Cardiac muscle cell (in vitro differentiated cells and primary cell): Measurements from ENCODE around the gene FRMPD2. TPM values are rescaled to one million over a fixed set of nuclear protein-coding genes. Genes with fewer than 3 reads are reported as not detected.
"Not testable (repeated sequence)": the region's sequence is repeated elsewhere in the genome, so short reads cannot be mapped to it uniquely, and the experiment has no call there.

Experiments used
- DNase-seq, 2 donors: peaks; one replicate each; pipeline versions ENCODE4 v3.0.0 to v3.0.0-alpha.2; 2010 to 2017; ENCODE audit warnings: low read depth in 1 of 2, low spot score in 1 of 2
- H3K27ac ChIP-seq: fragments of 200-600 bp; sonication (generic); 2 replicates; pipeline ENCODE4 v1.5.1; 2016
- H3K27me3 ChIP-seq: fragments of 200-600 bp; sonication (generic); 2 replicates; pipeline ENCODE4 v1.6.0; 2016; ENCODE audit warnings: control low read depth
- H3K36me3 ChIP-seq: fragments of 200-600 bp; sonication (generic); 2 replicates; pipeline ENCODE4 v1.5.1; 2016; ENCODE audit warnings: control low read depth
- H3K4me1 ChIP-seq: fragments of 200-600 bp; sonication (generic); 2 replicates; pipeline ENCODE4 v1.8.1; 2017; ENCODE audit warnings: low read depth, mild to moderate bottlenecking, mixed run types
- H3K4me3 ChIP-seq: fragments of 200-600 bp; sonication (generic); 2 replicates; pipeline ENCODE4 v1.5.1; 2016; ENCODE audit warnings: mild to moderate bottlenecking
- H3K9me3 ChIP-seq: fragments of 200-600 bp; sonication (generic); 2 replicates; pipeline ENCODE4 v1.5.1; 2017; ENCODE audit warnings: low read depth, mild to moderate bottlenecking, control low read depth
- polyA plus RNA-seq: library from polyadenylated mRNA; unstranded; fragments of >200 nt; fragmentation: Nextera tagmentation; extraction: Ambion mirVana; gene quantifications from 2 replicates; pipeline ENCODE4 v1.2.1, GENCODE V29; 2016
- total RNA-seq: library from RNA; depleted of rRNA; stranded (reverse); fragments of >200 nt; gene quantifications from 2 replicates; pipeline ENCODE4 v1.2.3, GENCODE V29; 2016
- TF ChIP-seq, protein P1 (sequence below): IDR thresholded peaks from 2 replicates; pipeline ENCODE4 v1.5.1; 2012; ENCODE audit warnings: low read depth, mild to moderate bottlenecking, low read length

FRMPD2 gene
- total and polyA plus RNA-seq, 2 experiments from 2014 or later = 2.3 to 3.0 TPM

- no peaks in the 10 kb centered on the region for H3K36me3 ChIP-seq
- no peak overlapping the region for H3K27ac ChIP-seq
- H3K4me1 ChIP-seq = peaks cover 23% of the 10 kb centered on the region
- no peak for DNase-seq
- TF ChIP-seq, protein P1, sequence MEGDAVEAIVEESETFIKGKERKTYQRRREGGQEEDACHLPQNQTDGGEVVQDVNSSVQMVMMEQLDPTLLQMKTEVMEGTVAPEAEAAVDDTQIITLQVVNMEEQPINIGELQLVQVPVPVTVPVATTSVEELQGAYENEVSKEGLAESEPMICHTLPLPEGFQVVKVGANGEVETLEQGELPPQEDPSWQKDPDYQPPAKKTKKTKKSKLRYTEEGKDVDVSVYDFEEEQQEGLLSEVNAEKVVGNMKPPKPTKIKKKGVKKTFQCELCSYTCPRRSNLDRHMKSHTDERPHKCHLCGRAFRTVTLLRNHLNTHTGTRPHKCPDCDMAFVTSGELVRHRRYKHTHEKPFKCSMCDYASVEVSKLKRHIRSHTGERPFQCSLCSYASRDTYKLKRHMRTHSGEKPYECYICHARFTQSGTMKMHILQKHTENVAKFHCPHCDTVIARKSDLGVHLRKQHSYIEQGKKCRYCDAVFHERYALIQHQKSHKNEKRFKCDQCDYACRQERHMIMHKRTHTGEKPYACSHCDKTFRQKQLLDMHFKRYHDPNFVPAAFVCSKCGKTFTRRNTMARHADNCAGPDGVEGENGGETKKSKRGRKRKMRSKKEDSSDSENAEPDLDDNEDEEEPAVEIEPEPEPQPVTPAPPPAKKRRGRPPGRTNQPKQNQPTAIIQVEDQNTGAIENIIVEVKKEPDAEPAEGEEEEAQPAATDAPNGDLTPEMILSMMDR = no peak
- no peak overlapping the region for H3K4me3 ChIP-seq
- no peaks in the 10 kb centered on the region for H3K27me3 ChIP-seq
- no peaks in the 10 kb centered on the region for H3K9me3 ChIP-seq
Measured at GRCh38 chr10:48245977-48246376, 28.5 kb downstream of the FRMPD2 start.

GRCh38 chr10:48243921-48244320, 30.6 kb downstream of the FRMPD2 start:
- H3K9me3 ChIP-seq, H3K27me3 ChIP-seq, DNase-seq, H3K4me3 ChIP-seq, H3K36me3 ChIP-seq, H3K27ac ChIP-seq: not testable (repeated sequence)
- H3K4me1 ChIP-seq = peaks cover 14% of the 10 kb centered on the region

GRCh38 chr10:48243487-48243886, 31.0 kb downstream of the FRMPD2 start:
- no peak for DNase-seq
- Histone ChIP-seq H3K4me3 (no peak overlapping the region), H3K4me1 (peaks cover 10% of the 10 kb centered on the region), H3K9me3 (no peaks in the 10 kb centered on the region), H3K27ac (no peak overlapping the region), H3K36me3 (no peaks in the 10 kb centered on the region), H3K27me3 (no peaks in the 10 kb centered on the region)
- TF ChIP-seq, protein P1 = no peak

DNA sequence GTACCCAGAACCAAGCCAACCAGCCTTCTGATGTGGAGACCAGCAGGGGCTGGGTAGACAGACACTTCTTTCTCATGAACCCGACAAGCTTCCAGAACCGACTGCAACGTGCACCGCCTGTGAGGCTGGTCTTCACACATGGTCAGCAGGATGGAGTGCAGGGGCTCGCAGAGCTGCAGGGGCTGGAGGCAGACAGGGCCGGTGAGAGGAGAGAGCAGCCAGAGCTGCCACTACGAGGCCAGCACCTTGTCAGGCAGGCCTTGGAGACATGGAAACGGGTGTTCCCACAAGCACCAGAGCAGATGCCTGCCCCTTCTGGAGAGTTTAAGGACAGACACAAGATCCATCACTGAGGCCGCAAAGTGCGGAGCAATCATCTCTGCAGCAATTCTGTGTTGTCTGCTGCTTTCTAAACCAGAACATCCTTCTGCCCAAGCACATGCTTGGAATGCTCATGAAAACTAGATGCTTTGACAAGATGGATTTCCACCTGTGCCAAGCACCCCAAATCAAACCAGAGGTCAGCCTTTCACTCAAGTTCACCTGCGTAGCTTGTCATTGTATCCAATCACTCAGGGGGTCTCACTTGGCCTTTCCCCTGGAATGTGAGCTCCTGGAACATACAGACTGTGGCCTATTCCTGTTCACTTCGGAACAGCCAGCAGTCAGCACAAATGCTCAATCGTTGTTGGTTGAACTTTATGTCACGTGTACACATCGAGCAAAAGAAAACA, 32.2 kb downstream of the FRMPD2 start:
- Histone ChIP-seq H3K27me3 (no peaks in the 10 kb centered on the region), H3K4me3 (no peak overlapping the region), H3K36me3 (no peaks in the 10 kb centered on the region), H3K9me3 (no peaks in the 10 kb centered on the region), H3K27ac (no peak overlapping the region), H3K4me1 (no peaks in the 10 kb centered on the region)
- DNase-seq = no peak
- TF ChIP-seq, protein P1 = no peak

GRCh38 chr10:48241332-48241731, 33.2 kb downstream of the FRMPD2 start:
- DNase-seq = no peak
- H3K36me3 ChIP-seq = no peaks in the 10 kb centered on the region
- H3K27ac ChIP-seq = no peak overlapping the region
- TF ChIP-seq, protein P1 = no peak
- H3K4me1 ChIP-seq = no peaks in the 10 kb centered on the region
- H3K27me3 ChIP-seq = no peaks in the 10 kb centered on the region
- H3K9me3 ChIP-seq = no peaks in the 10 kb centered on the region
- no peak overlapping the region for H3K4me3 ChIP-seq

DNA sequence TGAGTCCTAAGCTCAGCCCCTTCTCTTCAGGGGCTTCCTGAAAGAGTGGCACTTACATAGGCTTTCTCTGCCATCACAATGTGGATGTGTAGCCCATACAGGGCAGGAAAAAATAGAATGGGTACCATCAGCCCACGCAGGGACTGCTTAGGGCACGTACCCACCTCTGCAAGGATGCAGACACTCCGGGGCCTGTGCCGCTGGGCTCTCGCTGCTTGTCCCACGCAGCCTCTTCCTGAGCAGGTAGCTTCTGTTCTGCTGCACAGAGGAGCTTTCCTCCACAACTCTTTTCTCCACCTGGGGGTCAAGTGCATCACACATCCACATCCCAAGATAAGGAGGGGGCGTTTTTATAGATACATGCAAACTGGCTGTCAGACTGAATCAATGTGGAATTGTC, 34.3 kb downstream of the FRMPD2 start:
- H3K9me3 ChIP-seq = no peaks in the 10 kb centered on the region
- no peak overlapping the region for H3K4me3 ChIP-seq
- DNase-seq = no peak
- H3K4me1 ChIP-seq = no peaks in the 10 kb centered on the region
- H3K27me3 ChIP-seq = no peaks in the 10 kb centered on the region
- TF ChIP-seq, protein P1 = no peak
- no peak overlapping the region for H3K27ac ChIP-seq
- H3K36me3 ChIP-seq = no peaks in the 10 kb centered on the region
